Stimulated activated CD4-positive, alpha-beta T cell treated with anti-CD3 and anti-CD28 coated beads, TNF-alpha, amount 100 ng/mL, for 4 hours (primary cell): ENCODE results near the gene FILIP1L.

Source experiments
- DNase-seq, 3 experiments: peaks; one replicate each; pipeline ENCODE4 v3.0.0-alpha.2; 2020; ENCODE audit warnings: low read depth in 3 of 3

Gene FILIP1L

GRCh38 chr3:99951701-99952100 lies 162.6 kb downstream of the FILIP1L start:
- DNase-seq: no peak

- DNase-seq: no peak
Observed at GRCh38 chr3:99950921-99951320, 163.4 kb downstream of the FILIP1L start.

- no peak for DNase-seq
Observed at GRCh38 chr3:99949956-99950670, 164.2 kb downstream of the FILIP1L start.

GRCh38 chr3:99948467-99949089 lies 165.7 kb downstream of the FILIP1L start:
- DNase-seq: no peak

GRCh38 chr3:99947356-99947755 lies 166.9 kb downstream of the FILIP1L start:
- no peak for DNase-seq

- no peak for DNase-seq
Observed at GRCh38 chr3:99945328-99945995, 168.8 kb downstream of the FILIP1L start.

GRCh38 chr3:99943931-99944761 lies 170.2 kb downstream of the FILIP1L start:
- DNase-seq: no peak

- no peak for DNase-seq
Observed at GRCh38 chr3:99941211-99941610, 173.1 kb downstream of the FILIP1L start.

- DNase-seq: no peak
Observed at GRCh38 chr3:99940350-99940749, 174.0 kb downstream of the FILIP1L start.

- no peak for DNase-seq
Observed at GRCh38 chr3:99939876-99940275, 174.4 kb downstream of the FILIP1L start.

GRCh38 chr3:99938270-99938911 lies 175.9 kb downstream of the FILIP1L start:
- no peak for DNase-seq

GRCh38 chr3:99934975-99935797 lies 179.1 kb downstream of the FILIP1L start:
- DNase-seq: no peak

- DNase-seq: no peak
Observed at GRCh38 chr3:99933971-99934750, 180.1 kb downstream of the FILIP1L start.

GRCh38 chr3:99931059-99931458 lies 183.2 kb downstream of the FILIP1L start:
- no peak for DNase-seq

GRCh38 chr3:99929745-99930139 lies 184.6 kb downstream of the FILIP1L start:
- DNase-seq: no peak

GRCh38 chr3:99928771-99929744 lies 185.2 kb downstream of the FILIP1L start:
- DNase-seq: no peak

- no peak for DNase-seq
Observed at GRCh38 chr3:99927671-99928457, 186.4 kb downstream of the FILIP1L start.
